GM11168 (cell line): Measurements from ENCODE around the gene S100A11.
"Not testable (repeated sequence)": the region's sequence is repeated elsewhere in the genome, so short reads cannot be mapped to it uniquely, and the experiment has no call there.

ENCODE experiments used
- in situ Hi-C: fragments of 300-500 bp; cut with MboI; formaldehyde crosslinking; loops from one replicate; pipeline ENCODE4 v1.12.0; 2022; ENCODE audit warnings: low sequenced_read_pairs; ENCODE audit not compliant: unreplicated experiment

Gene S100A11

GRCh38 chr1:152036267-152037216 is at the start of gene S100A11:
TSS of gene S100A11 (minus strand) at chr1:152037004. CDS start at chr1:152036915, 89 bp downstream.
- in situ Hi-C loops, result no loop called here

GRCh38 chr1:152084853-152085252 is 48.0 kb upstream of the S100A11 start:
- in situ Hi-C loops, result no loop called here

- in situ Hi-C loops, result not testable (repeated sequence)
Measured at GRCh38 chr1:152081026-152081425, 44.2 kb upstream of the S100A11 start.

- in situ Hi-C loops, result not testable (repeated sequence)
Measured at GRCh38 chr1:152080494-152080893, 43.7 kb upstream of the S100A11 start.

GRCh38 chr1:152078831-152079441 is 42.1 kb upstream of the S100A11 start:
- in situ Hi-C loops, result no loop called here

GRCh38 chr1:152072311-152072710 is 35.5 kb upstream of the S100A11 start:
- in situ Hi-C loops, result loop anchor here (25.0 kb wide), 1 partner anchor 390 kb away; no protein-coding TSS in a partner anchor

- in situ Hi-C loops, result loop anchor here (25.0 kb wide), 1 partner anchor 391 kb away; no protein-coding TSS in a partner anchor
Measured at GRCh38 chr1:152071123-152071522, 34.3 kb upstream of the S100A11 start.

GRCh38 chr1:152067929-152068328 is 31.1 kb upstream of the S100A11 start:
- in situ Hi-C loops, result loop anchor here (25.0 kb wide), 1 partner anchor 394 kb away; no protein-coding TSS in a partner anchor

- in situ Hi-C loops, result loop anchor here (25.0 kb wide), 1 partner anchor 395 kb away; no protein-coding TSS in a partner anchor
Measured at GRCh38 chr1:152067150-152067549, 30.3 kb upstream of the S100A11 start.

- in situ Hi-C loops, result loop anchor here (25.0 kb wide), 1 partner anchor 400 kb away; no protein-coding TSS in a partner anchor
Measured at GRCh38 chr1:152061952-152062351, 25.1 kb upstream of the S100A11 start.

GRCh38 chr1:152053375-152053774 is 16.6 kb upstream of the S100A11 start:
- in situ Hi-C loops, result loop anchor here (5.0 to 25.0 kb wide), 2 partner anchors 129 to 409 kb away; no protein-coding TSS in a partner anchor

- in situ Hi-C loops, result loop anchor here (5.0 to 25.0 kb wide), 2 partner anchors 130 to 410 kb away; no protein-coding TSS in a partner anchor
Measured at GRCh38 chr1:152052606-152053005, 15.8 kb upstream of the S100A11 start.

GRCh38 chr1:152050886-152051675 is 14.3 kb upstream of the S100A11 start:
- in situ Hi-C loops, result loop anchor here (5.0 to 25.0 kb wide), 2 partner anchors 131 to 411 kb away; no protein-coding TSS in a partner anchor

- in situ Hi-C loops, result loop anchor here (5.0 to 25.0 kb wide), 2 partner anchors 133 to 413 kb away; no protein-coding TSS in a partner anchor
Measured at GRCh38 chr1:152049291-152050083, 12.7 kb upstream of the S100A11 start.

- in situ Hi-C loops, result no loop called here
Measured at GRCh38 chr1:152048416-152049009, 11.7 kb upstream of the S100A11 start.

- in situ Hi-C loops, result no loop called here
Measured at GRCh38 chr1:152047730-152048415, 11.1 kb upstream of the S100A11 start.

GRCh38 chr1:152047413-152047729 is 10.6 kb upstream of the S100A11 start:
- in situ Hi-C loops, result no loop called here

- in situ Hi-C loops, result no loop called here
Measured at GRCh38 chr1:152044386-152044785, 7.6 kb upstream of the S100A11 start.
